PC-3 (cell line): Measurements from ENCODE around the gene ASCL2. TPM values are rescaled to one million over a fixed set of nuclear protein-coding genes. Genes with fewer than 3 reads are reported as not detected.

Experiments used
- ATAC-seq: fragments of 200-7000 bp; cut with Tn5 transposase; 2 replicates; pipeline ENCODE4 v1.9.1; 2020; ENCODE audit warnings: mild to moderate bottlenecking, moderate library complexity
- BruUV-seq: library from RNA; stranded (reverse); fragments of 400-500 nt; replicated peaks from 2 replicates; lab custom pipeline; 2021; lab: Mats Ljungman, UMichigan
- CTCF ChIA-PET: fragments of 300-600 bp; sonication (Branson Sonifier 250); formaldehyde crosslinking; loops from one replicate; lab custom pipeline; 2022; ENCODE audit warnings: antibody characterized with exemption; lab: Charles Lee
- POLR2A ChIA-PET: fragments of 300-600 bp; sonication (Branson Sonifier 250); formaldehyde crosslinking; loops from one replicate; lab custom pipeline; 2022; ENCODE audit warnings: antibody characterized with exemption; ENCODE audit not compliant: unreplicated experiment; lab: Charles Lee
- DNase-seq: peaks from one replicate; pipeline ENCODE4 v3.0.0-alpha.2; 2015
- H2AFZ ChIP-seq: fragments of 300-600 bp; sonication (generic); 2 replicates; pipeline ENCODE4 v1.6.0; 2016; ENCODE audit warnings: antibody characterized with exemption, low read length
- H3F3A ChIP-seq: fragments of 300-600 bp; sonication (generic); one replicate; pipeline ENCODE4 v1.6.0; 2017; ENCODE audit warnings: antibody characterized with exemption, low read length, control low read depth, mild to moderate bottlenecking; ENCODE audit not compliant: unreplicated experiment
- H3K27ac ChIP-seq: fragments of 300-600 bp; sonication (generic); 2 replicates; pipeline ENCODE4 v1.5.1; 2016; ENCODE audit warnings: mild to moderate bottlenecking, low read length
- H3K27me3 ChIP-seq: fragments of 300-600 bp; sonication (generic); 2 replicates; pipeline ENCODE4 v1.6.1; 2016; ENCODE audit warnings: low read length, mixed read lengths
- H3K36me3 ChIP-seq: fragments of 300-600 bp; sonication (generic); 2 replicates; pipeline ENCODE4 v1.6.1; 2016; ENCODE audit warnings: low read depth, mixed run types, low read length, mixed read lengths
- H3K4me1 ChIP-seq: fragments of 300-600 bp; sonication (generic); 2 replicates; pipeline ENCODE4 v1.5.1; 2016; ENCODE audit warnings: low read length; ENCODE audit not compliant: insufficient read depth
- H3K4me2 ChIP-seq: fragments of 300-600 bp; sonication (generic); 2 replicates; pipeline ENCODE4 v1.6.0; 2016; ENCODE audit warnings: low read length
- H3K4me3 ChIP-seq: fragments of 300-600 bp; sonication (generic); 2 replicates; pipeline ENCODE4 v1.5.1; 2016; ENCODE audit warnings: mild to moderate bottlenecking, low read length, mixed read lengths
- H3K79me2 ChIP-seq: fragments of 300-600 bp; sonication (generic); 2 replicates; pipeline ENCODE4 v1.6.1; 2017; ENCODE audit warnings: low read length, mixed read lengths
- H3K9ac ChIP-seq: fragments of 300-600 bp; sonication (generic); 2 replicates; pipeline ENCODE4 v1.6.0; 2016; ENCODE audit warnings: mild to moderate bottlenecking, low read length
- H3K9me2 ChIP-seq: fragments of 300-600 bp; sonication (generic); replicated peaks from 2 replicates; pipeline ENCODE4 v1.6.1; 2016; ENCODE audit warnings: mixed run types, low read length, mixed read lengths
- H3K9me3 ChIP-seq: fragments of 300-600 bp; sonication (generic); 2 replicates; pipeline ENCODE4 v1.6.1; 2016; ENCODE audit warnings: low read length, mixed read lengths
- H4K20me1 ChIP-seq: fragments of 300-600 bp; sonication (generic); 2 replicates; pipeline ENCODE4 v1.6.1; 2016; ENCODE audit warnings: low read length, mixed read lengths
- CTCF ChIP-seq: fragments of 300-600 bp; sonication (generic); conservative IDR thresholded peaks from 2 replicates; pipeline ENCODE4 v1.5.1; 2017; ENCODE audit warnings: antibody characterized with exemption, low read depth, mild to moderate bottlenecking, low read length
- EZH2 ChIP-seq: fragments of 300-600 bp; sonication (generic); IDR thresholded peaks from one replicate; pipeline ENCODE4 v1.6.1; 2017; ENCODE audit warnings: antibody characterized with exemption, mild to moderate bottlenecking, low read length; ENCODE audit not compliant: unreplicated experiment
- EZH2phosphoT487 ChIP-seq: fragments of 300-600 bp; sonication (generic); IDR thresholded peaks from 2 replicates; pipeline ENCODE4 v1.6.1; 2018; ENCODE audit warnings: mild to moderate bottlenecking, antibody characterized with exemption, low read length, borderline replicate concordance
- intact Hi-C: fragments of 100-400 bp; cut with micrococcal nuclease; formaldehyde crosslinking; loops from 2 replicates; pipeline ENCODE4 v1.9.0; 2023
- total RNA-seq: library from RNA; depleted of rRNA; stranded (reverse); fragments of >200 nt; gene quantifications from 2 replicates; pipeline ENCODE4 v1.2.3, GENCODE V29; 2014

The ASCL2 gene
- total RNA-seq, 1 experiment from 2014 or later, result 1.1 TPM

GRCh38 chr11:2290351-2290841, 20.0 kb upstream of the ASCL2 start:
- Histone ChIP-seq H3K27me3 (peaks cover 15% of the 10 kb centered on the region), H3K4me3 (no peak overlapping the region), H3K27ac (no peak overlapping the region), H3K36me3 (no peaks in the 10 kb centered on the region), H4K20me1 (no peaks in the 10 kb centered on the region), H3K4me1 (no peaks in the 10 kb centered on the region; the same call in 1 of the 2 replicates), H3K9me3 (no peaks in the 10 kb centered on the region), H3K9me2 (no peaks in the 10 kb centered on the region), H2AFZ (no peak overlapping the region), H3K9ac (no peak overlapping the region), H3F3A (no peaks in the 10 kb centered on the region), H3K4me2 (0 out of 2 replicates have a peak overlapping the region, but pooled peaks have one; percentile 25), H3K79me2 (no peaks in the 10 kb centered on the region)
- intact Hi-C loops, result no loop called here
- ChIA-PET POLR2A (no interaction called here), CTCF (no interaction called here)
- no TSS peak for BruUV-seq
- peak; percentile 66 for ATAC-seq
- DNase-seq, result peak; percentile 3
- TF ChIP-seq EZH2phosphoT487, result no peak
- TF ChIP-seq EZH2, result no peak

GRCh38 chr11:2289859-2290258, 19.5 kb upstream of the ASCL2 start:
- Histone ChIP-seq H3K27ac (no peak overlapping the region), H3K9me2 (no peaks in the 10 kb centered on the region), H3F3A (no peaks in the 10 kb centered on the region), H3K79me2 (no peaks in the 10 kb centered on the region), H3K4me2 (no peak overlapping the region), H3K9ac (no peak overlapping the region), H4K20me1 (no peaks in the 10 kb centered on the region), H3K4me1 (no peaks in the 10 kb centered on the region; the same call in 1 of the 2 replicates), H2AFZ (no peak overlapping the region), H3K36me3 (no peaks in the 10 kb centered on the region), H3K4me3 (no peak overlapping the region), H3K27me3 (peaks cover 15% of the 10 kb centered on the region), H3K9me3 (no peaks in the 10 kb centered on the region)
- CTCF ChIA-PET, result no interaction called here
- ATAC-seq (no peak), DNase-seq (no peak)
- POLR2A ChIA-PET, result no interaction called here
- TF ChIP-seq EZH2, result no peak
- no peak for TF ChIP-seq CTCF
- no peak for TF ChIP-seq EZH2phosphoT487
- no TSS peak for BruUV-seq
- intact Hi-C loops, result no loop called here

GRCh38 chr11:2289350-2289749, 19.0 kb upstream of the ASCL2 start:
- ChIA-PET POLR2A (no interaction called here), CTCF (no interaction called here)
- Histone ChIP-seq H3K9me3 (no peaks in the 10 kb centered on the region), H3K9ac (no peak overlapping the region), H3F3A (no peaks in the 10 kb centered on the region), H4K20me1 (no peaks in the 10 kb centered on the region), H2AFZ (no peak overlapping the region), H3K4me3 (no peak overlapping the region), H3K27me3 (peaks cover 17% of the 10 kb centered on the region), H3K36me3 (no peaks in the 10 kb centered on the region), H3K79me2 (no peaks in the 10 kb centered on the region), H3K9me2 (no peaks in the 10 kb centered on the region), H3K27ac (no peak overlapping the region), H3K4me1 (no peaks in the 10 kb centered on the region; the same call in 1 of the 2 replicates), H3K4me2 (no peak overlapping the region)
- DNase-seq (no peak), ATAC-seq (no peak)
- intact Hi-C loops, result no loop called here
- BruUV-seq, result no TSS peak
- TF ChIP-seq EZH2 (no peak), CTCF (no peak), EZH2phosphoT487 (no peak)
